ENCODE results near the gene ZCCHC24.

Gene ZCCHC24

DNA sequence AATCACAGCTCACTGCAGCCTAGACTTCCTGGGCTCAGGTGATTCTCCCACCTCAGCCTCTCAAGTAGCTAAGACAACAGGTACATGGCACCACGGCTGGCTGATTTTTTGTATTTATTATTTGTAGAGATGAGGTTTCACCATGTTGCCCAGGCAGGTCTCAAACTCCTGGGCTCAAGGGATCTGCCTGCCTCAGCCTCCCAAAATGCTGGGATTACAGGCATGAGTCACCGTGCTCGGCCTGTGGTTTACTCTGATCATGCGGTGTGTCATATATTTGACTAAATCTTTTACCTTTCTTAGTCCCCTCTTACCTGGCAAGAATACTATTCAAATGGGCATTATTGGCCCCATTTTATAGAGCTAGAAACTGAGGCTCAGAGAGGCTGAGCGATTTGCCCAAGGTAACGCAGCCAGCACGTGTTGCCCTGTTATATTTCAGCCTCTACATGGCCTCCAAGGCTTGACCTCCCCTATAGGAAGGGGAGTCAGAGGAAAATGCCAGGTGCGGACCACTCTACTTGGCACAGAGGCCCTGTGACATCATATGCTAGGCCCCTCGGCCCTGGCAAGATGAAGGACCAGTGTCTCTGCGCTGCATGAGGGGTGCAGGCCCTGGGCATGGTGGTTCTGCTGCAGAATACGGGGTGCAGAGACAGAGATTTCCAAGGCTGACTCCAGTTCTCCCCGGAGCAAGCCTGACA, 8.2 kb downstream of the ZCCHC24 start:
- Histone ChIP-seq H3K27ac (no peak overlapping the region), H3K4me1 (ENCODE audit: control insufficient read depth in 1 of 2, insufficient read depth in 1 of 2, low read depth in 1 of 2, low read length in 1 of 2) (no peaks in the 10 kb centered on the region), H3K36me3 (no peaks in the 10 kb centered on the region), H3K4me3 (ENCODE audit: low read depth in 1 of 2, low read length in 1 of 2) (no peak overlapping the region), H3K9me3 (no peaks in the 10 kb centered on the region), H3K27me3 (peaks cover 45% of the 10 kb centered on the region)
- no peak for TF ChIP-seq CTCF (IDR thresholded peaks at IDR 0.05)

GRCh38 chr10:79436850-79437103, 8.6 kb downstream of the ZCCHC24 start:
- Histone ChIP-seq H3K9me3 (no peaks in the 10 kb centered on the region), H3K4me3 (ENCODE audit: low read depth in 1 of 2, low read length in 1 of 2) (no peak overlapping the region), H3K27me3 (peaks cover 42% of the 10 kb centered on the region), H3K36me3 (no peaks in the 10 kb centered on the region), H3K27ac (no peak overlapping the region), H3K4me1 (ENCODE audit: control insufficient read depth in 1 of 2, insufficient read depth in 1 of 2, low read depth in 1 of 2, low read length in 1 of 2) (no peaks in the 10 kb centered on the region)
- no peak for TF ChIP-seq CTCF (IDR thresholded peaks at IDR 0.05)

DNA sequence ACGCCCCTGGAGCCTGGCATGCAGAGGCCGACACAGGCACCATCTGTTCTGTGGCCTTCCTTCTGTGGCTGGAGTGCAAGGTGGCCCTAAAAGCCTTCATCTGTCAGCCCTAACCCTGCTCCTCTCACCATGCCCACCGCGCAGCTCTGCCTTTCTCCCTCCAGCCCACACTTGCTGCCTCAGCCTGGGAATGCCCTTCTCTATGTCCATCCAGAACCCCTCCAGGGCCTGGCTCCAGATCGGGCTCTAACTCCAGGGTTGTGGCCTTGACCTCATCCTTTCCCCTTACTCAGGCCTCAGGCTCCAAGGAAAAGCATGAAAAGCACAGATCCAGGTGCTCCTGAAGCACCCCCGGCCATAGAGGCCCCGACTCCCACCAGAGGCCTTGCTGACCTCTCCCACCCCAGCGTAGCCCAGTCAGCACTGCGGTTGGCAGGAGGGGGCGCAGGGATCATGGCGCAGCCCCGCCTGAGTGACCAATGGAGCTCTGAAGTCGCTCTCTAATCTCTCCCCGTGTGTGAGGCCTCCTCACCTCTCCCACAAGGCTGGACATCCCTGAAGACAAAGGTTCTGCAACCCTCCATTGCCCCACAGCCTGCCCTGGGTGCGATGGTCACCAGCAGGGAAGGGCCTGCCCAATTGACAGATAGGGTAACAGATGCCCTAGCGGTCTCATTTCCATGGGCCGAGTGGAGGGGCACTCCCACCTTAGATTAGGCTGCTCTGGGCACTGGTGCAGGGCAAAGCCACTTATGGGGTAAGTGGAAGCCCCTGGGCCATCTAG, 9.2 kb downstream of the ZCCHC24 start:
- Histone ChIP-seq H3K4me3 (ENCODE audit: low read depth in 1 of 2, low read length in 1 of 2) (no peak overlapping the region), H3K9me3 (no peaks in the 10 kb centered on the region), H3K36me3 (no peaks in the 10 kb centered on the region), H3K27ac (no peak overlapping the region), H3K4me1 (ENCODE audit: control insufficient read depth in 1 of 2, insufficient read depth in 1 of 2, low read depth in 1 of 2, low read length in 1 of 2) (no peaks in the 10 kb centered on the region), H3K27me3 (peaks cover 37% of the 10 kb centered on the region)
- TF ChIP-seq CTCF (IDR thresholded peaks at IDR 0.05) = no peak

DNA sequence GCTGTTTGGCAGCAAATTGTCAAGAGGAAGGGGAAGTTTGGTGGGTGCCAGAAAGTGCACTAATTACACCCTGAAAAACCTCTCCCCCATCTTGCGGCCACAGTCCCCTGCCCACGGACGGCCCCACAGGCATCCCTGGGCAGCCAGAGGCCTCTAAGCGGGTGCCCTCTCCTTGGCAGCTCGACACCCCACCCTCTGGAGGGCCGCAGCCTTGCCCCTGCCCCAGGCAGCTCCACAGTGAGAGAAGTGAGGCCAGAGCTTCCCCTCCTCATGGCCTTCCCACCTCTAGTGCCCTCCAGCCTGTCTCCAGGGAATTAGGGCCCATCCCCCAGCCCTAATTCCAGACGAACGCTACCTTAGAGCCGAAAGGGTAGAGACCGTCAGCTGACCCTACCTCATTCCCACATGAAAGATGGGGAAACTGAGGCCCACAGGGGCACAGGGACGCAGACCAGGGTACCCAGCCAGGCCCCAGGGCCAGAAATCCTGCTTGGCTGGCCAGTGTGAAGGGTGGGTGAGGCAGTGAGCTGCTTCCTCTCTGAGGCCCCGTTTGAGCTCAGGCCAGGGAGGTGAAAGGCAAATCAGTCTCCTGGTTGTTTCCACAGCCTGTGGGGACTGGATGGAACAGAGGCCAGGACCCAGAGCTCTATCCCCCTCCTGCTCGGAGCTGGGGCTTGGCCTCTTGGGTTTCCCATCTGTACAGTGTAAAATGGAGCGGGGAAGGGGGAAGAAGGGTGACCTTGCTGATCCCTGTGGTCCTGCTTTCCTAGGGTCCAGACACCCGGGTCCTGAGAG, 10.0 kb downstream of the ZCCHC24 start:
- H3K9me3 ChIP-seq = no peaks in the 10 kb centered on the region
- H3K27ac ChIP-seq = no peak overlapping the region
- TF ChIP-seq CTCF (IDR thresholded peaks at IDR 0.05) = no peak
- H3K4me1 ChIP-seq (ENCODE audit: control insufficient read depth in 1 of 2, insufficient read depth in 1 of 2, low read depth in 1 of 2, low read length in 1 of 2) = no peaks in the 10 kb centered on the region
- no peak overlapping the region for H3K4me3 ChIP-seq (ENCODE audit: low read depth in 1 of 2, low read length in 1 of 2)
- H3K36me3 ChIP-seq = no peaks in the 10 kb centered on the region
- peaks cover 29% of the 10 kb centered on the region for H3K27me3 ChIP-seq

GRCh38 chr10:79434821-79435251, 10.6 kb downstream of the ZCCHC24 start:
- no peak overlapping the region for H3K27ac ChIP-seq
- no peaks in the 10 kb centered on the region for H3K4me1 ChIP-seq (ENCODE audit: control insufficient read depth in 1 of 2, insufficient read depth in 1 of 2, low read depth in 1 of 2, low read length in 1 of 2)
- peaks cover 23% of the 10 kb centered on the region for H3K27me3 ChIP-seq
- no peaks in the 10 kb centered on the region for H3K9me3 ChIP-seq
- no peaks in the 10 kb centered on the region for H3K36me3 ChIP-seq
- H3K4me3 ChIP-seq (ENCODE audit: low read depth in 1 of 2, low read length in 1 of 2) = no peak overlapping the region
- no peak for TF ChIP-seq CTCF (IDR thresholded peaks at IDR 0.05)
